Activated gamma-delta T cell treated with anti-CD3 and anti-CD28 coated beads, Interleukin-2, amount 50 U/mL, for 16 hours (primary cell): Measurements from ENCODE around the gene UHRF1.
"Not testable (repeated sequence)": the region's sequence is repeated elsewhere in the genome, so short reads cannot be mapped to it uniquely, and the experiment has no call there.

Experiments
- DNase-seq: peaks from one replicate; pipeline ENCODE4 v3.0.0-alpha.2; 2020; ENCODE audit warnings: low read depth

UHRF1 gene

DNA sequence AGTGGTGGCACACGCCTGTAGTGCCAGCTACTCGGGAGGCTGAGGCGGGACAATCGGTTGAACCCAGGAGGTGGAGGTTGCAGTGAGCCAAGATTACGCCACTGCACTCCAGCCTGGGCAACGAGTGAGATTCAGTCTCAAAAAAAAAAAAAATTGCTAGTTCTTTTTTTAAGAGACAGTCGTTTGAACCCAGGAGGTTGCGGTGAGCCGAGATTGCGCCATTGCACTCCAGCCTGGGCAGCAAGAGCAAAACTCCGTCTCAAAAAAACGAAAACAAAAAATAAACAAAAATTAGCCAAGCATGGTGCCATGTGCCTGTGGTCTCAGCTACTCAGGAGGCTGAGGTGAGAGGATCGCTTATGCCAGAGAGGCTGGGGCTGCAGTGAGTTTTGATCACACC, 8.4 kb upstream of the UHRF1 start:
- not testable (repeated sequence) for DNase-seq

DNA sequence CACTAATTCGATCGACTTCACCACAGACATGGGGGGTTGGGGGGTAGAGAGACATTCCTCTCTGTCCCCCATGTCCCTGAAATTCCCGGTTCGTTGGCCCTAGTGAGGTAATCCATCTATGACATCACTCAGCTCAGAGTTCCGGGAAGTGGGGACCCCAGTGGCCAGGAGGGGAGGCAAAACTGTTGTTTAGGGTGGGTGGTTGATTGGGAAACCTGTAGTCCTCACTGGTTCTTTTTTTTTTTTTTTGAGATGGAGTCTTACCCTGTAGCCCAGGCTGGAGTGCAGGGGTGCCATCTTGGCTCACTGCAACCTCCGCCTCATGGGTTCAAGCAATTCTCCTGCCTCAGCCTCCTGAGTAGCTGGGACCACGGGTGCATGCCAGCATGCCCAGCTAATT, 6.5 kb upstream of the UHRF1 start, which contains the start of gene ARRDC5:
ARRDC5 (minus strand) TSS at position 101 of the 400 bp plus-strand sequence; CDS start at position 30, 71 bp downstream.
- DNase-seq: no peak

DNA sequence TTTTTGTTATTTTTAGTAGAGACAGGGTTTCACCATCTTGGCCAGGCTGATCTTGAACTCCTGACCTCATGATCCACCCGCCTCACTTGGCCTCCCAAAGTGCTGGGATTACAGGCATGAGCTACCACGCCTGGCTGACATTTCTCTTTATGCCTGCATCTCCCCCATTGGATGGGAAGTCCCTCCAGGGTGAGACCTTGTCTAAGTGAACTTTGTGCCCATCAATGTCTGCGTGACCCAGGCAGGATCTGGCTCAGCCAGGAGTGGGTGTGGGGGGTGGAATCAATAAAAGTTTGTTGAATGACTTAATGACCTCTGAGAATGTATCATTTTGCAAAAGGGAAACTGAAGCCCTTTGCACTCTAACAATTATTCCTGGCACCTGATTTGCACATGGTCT, 4.8 kb upstream of the UHRF1 start:
- no peak for DNase-seq

DNA sequence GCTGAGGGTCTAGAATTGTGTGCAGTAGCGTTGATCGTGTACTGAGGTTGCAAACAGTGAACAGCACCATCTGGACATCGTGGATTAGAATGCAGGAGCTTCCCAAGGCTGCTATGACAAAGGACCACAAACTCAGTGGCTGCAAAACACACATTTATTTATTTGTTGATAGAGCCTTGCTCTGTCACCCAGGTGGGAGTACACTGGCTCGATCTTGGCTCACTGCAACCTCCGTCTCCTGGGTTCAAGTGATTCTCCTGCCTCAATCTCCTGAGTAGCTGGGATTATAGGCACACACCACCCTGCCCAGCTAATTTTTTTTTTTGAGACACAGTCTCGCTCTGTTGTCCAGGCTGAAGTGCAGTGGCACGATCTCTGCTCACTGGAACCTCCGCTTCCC, 2.3 kb upstream of the UHRF1 start:
- DNase-seq: no peak

DNA sequence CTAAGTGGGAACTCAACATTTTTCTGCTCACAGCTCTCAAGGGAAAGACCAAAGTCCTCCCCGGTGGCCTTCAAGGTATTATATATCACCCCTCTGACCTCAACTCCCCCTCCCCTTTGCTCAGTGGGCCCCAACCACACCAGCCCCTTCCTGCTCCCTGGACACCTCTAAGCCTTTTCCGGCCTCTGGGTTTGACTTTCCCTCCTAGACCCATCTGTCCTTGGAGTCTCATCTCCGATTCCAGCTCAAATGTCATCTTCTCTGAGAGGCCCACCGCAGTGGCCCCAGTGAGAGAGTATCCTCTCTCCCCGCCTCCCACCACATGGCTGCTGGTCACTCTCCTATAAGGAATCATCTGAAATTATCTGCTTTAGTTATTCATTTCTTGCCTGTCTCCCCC, 941 bp upstream of the UHRF1 start:
- DNase-seq: no peak

DNA sequence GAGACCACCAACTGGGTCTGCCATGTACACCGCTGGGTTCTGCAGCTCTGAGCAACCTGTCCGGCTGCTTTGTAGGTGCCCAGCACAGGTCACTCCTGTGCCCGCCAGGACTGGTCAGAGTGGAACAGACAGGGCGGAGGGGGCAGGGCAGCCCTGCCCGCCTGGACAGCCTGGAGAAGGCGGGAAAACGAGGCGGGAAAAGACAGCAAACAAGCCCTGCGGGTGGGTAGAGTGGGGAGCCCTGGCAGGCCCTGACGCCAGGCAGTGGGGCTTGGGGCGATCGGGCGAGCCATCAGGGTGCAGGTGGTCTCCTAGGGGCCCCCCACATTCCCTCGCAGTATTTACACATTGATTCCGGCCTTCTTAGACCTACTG, 533 bp upstream of the UHRF1 start:
- no peak for DNase-seq

DNA sequence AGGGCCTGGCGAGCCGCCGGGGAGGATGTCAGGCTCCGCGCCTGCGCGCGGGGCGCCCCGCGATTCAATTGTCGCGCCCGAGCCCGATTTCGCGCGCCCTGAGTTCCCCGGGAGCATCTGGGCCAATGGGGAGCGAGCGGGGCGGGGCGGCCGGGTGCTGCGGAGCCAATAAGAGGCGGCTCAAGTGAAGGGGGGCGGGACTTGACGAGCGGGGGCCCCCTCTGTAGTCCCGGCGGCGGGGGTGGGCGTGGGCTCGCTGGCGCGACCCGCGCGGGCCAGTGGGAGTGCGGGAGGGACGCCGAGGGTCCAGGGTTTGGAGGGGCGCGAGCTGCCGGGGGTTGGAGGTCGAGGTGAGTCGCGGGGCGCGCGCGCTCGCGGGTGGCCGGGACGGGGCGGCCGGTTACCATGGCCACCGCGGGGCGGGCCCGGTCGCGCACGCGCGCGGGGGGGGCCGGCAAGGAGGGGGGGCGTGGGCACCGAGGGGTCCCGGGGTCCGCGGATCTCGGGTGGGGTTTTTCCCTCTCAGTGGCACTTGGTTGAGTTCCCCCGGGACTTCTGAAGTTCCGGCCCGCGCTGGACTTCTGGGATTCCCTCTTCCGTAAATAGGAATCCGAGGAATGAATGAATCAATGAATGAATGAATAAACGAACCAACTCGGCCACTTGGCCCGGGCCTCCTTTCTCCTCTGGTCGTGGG, 744 bp downstream of the UHRF1 start:
- peak; percentile 89 for DNase-seq

GRCh38 chr19:4910594-4911281, 1.4 kb downstream of the UHRF1 start:
- DNase-seq: no peak

DNA sequence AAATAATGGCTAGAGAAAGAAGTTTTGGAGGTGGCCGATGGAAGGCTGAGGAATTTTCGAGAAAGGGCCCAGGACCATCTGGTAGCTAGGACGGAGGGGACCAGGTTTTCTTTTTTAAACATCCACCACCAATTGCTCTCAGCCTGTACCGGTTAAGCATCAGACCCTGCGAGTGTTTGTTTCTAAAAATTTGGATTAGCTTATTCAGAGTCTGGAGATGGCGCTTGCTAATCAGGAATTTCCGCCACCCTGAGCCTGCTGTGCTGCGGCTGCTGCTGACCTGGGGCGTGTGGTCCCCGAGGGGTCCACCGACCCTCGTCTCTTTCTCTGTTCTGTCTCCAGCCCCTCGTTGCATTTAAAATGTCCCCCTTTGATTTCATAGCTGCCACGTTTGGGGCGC, 2.0 kb downstream of the UHRF1 start:
- DNase-seq: no peak

DNA sequence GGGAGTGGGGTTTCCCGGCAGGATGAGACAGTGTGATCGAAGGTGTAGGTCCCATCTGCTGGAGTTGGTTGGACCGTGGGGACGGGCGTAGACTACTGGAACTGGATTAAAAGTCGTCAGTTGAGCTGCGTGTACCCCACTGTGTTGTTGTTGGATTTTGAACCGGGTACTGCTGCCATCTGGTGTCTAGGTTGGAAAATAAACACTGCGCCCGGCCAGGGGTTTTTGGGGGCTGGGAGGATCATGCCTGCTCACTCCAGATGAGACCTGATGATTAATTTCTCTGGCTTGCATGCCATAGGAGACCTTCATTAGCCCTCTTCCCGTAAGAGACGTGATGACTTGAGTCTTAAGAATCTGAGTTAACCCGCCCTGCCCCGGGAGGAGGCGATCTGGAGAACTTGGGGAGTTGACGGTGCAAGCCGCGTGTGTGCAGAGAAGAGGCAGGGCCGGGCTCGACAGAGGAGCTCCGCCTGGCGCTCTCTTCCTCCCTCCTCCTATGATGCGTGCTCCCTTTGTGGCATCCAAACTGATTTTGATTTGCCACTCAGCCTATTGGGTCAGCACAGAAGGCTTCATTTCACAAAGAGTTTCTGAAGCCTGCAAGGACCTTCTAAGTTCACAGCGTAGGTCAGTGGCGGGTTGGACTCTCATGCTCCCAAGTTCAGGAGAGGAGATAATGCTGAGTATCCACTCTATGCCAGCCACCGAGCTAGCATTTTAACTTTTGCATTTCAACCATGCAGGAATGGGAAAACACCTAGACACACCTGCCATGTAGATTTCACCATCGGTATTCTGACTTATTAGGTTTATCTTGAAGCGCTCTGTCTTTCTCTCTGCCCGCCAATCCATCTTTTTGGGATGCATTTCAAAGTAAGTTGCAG, 2.7 kb downstream of the UHRF1 start:
- DNase-seq: peak; percentile 53

DNA sequence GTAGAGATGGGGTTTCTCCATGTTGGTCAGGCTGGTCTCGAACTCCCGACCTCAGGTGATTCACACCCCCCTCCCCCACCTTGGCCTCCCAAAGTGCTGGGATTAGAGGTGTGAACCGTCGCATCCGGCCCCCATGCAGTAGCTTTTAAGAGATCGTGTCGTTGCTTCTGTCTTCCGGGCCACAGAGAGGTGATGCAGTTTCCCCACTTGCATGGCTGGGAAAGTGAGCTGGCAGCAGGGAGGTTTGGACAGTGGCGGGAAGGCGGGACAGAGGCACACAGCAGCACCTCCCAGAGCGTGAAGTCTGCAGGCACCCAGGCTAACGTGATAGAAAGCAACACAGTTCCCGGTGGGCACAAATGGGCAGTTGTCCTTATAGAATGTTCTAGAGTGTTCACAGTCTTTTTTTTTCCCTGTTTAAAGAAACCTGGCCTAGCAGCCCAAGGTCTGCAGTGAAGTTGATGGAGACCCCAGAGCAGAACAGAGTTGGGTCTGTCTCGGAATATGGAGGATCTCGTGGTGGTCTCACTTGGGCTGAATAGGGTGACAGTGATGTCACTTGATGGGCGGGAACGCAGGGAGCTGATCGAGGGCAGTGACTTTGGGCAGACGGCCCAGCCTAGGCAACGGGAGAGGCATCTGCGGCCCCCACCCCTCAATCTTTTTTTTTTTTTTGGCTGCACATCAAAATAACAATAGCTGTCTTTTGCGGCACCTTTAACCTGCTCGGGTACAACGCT, 4.9 kb downstream of the UHRF1 start:
- no peak for DNase-seq

GRCh38 chr19:4914736-4915501, 5.6 kb downstream of the UHRF1 start:
- peak; percentile 60 for DNase-seq

DNA sequence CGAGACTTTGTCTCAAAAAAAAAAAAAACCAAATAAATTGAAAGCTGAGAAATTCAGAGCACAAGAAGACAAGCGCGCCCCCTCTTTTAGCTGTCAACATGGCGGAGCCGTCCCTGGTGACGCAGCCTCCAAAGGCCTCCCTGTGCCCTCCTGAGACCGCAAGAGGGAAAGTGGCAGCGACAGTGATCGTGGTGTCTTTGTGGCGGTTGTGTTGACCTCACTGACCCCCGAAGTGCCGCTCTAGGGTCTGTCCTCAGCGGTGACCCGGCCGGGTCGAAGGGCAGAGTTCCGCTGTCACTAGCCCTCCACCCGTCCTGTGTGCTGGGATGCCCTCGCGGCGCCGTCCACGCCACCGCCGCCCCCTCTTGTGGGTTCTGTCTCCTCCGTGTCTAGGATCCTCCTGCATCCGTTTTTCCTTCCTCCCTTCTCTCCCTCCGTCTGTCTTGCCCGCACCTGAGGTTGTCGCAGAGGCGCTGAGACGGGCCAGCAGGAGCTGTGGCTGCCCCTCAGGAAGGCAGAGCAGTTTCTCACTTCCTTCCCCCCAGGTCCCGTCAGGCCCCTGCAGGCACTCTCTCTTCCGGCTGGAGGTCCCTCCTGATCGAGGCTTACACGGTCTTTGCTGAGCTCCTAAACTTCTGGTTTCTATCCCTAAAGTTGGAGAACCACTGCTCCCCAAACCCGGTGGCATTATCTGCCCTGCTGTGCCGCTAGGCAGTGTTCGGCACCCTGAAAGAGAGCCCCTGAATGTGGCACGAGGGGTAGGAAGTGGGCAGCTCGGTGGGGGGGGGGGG, 7.2 kb downstream of the UHRF1 start:
- DNase-seq: peak; percentile 30

- no peak for DNase-seq
These were observed 13.4 kb downstream of the UHRF1 start for GRCh38 chr19:4922530-4923275.

GRCh38 chr19:4923276-4923747, 14.0 kb downstream of the UHRF1 start:
- no peak for DNase-seq

DNA sequence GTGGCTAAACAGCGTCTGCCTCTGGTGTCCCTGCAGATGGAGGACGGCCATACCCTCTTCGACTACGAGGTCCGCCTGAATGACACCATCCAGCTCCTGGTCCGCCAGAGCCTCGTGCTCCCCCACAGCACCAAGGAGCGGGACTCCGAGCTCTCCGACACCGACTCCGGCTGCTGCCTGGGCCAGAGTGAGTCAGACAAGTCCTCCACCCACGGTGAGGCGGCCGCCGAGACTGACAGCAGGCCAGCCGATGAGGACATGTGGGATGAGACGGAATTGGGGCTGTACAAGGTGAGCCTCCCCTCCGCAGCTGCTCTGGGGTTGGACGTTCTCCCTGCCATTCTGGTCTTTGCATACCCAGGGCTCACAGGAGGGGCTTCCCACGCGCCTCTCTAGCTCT, 19.9 kb downstream of the UHRF1 start:
- no peak for DNase-seq

- DNase-seq: no peak
These were observed 21.4 kb downstream of the UHRF1 start for GRCh38 chr19:4930664-4931063.

DNA sequence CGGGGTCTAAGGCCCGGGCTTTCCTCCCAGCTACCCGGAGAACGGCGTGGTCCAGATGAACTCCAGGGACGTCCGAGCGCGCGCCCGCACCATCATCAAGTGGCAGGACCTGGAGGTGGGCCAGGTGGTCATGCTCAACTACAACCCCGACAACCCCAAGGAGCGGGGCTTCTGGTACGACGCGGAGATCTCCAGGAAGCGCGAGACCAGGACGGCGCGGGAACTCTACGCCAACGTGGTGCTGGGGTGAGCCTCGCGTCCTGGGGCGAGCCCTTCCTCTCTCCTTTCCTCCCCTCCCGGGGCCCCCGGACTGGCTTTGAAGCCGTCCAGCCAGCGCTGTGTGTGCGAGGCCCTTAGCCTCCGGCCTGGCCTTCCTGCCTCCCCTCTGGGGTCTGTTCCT, 23.4 kb downstream of the UHRF1 start:
- no peak for DNase-seq

GRCh38 chr19:4933528-4933927, 24.2 kb downstream of the UHRF1 start:
- no peak for DNase-seq

- DNase-seq: no peak
These were observed 26.1 kb downstream of the UHRF1 start for GRCh38 chr19:4935444-4935843.
